Adrenal gland (tissue), 12 donors: ENCODE measurements around the gene RALGAPB. TPM values are rescaled to one million over a fixed set of nuclear protein-coding genes. Genes with fewer than 3 reads are reported as not detected.

Experiments
- DNase-seq, 7 donors: peaks; one replicate each; pipeline ENCODE4 v3.0.0-alpha.2; 2019 to 2020
- H3K27ac ChIP-seq, 5 donors: fragments of 200-600 bp; sonication (generic) in 4 of 5; 1 replicate in 3 of 5; 2 replicates in 2 of 5; pipeline versions ENCODE4 v1.5.1 to v1.8.0; 2016 to 2020; ENCODE audit warnings: mild to moderate bottlenecking in 1 of 5
- H3K27me3 ChIP-seq: fragments of 200-600 bp; 2 replicates; pipeline ENCODE4 v1.8.0; 2021
- H3K36me3 ChIP-seq, 2 donors: fragments of 200-600 bp; replicated peaks in 1 of 2; 1 replicate in 1 of 2; 2 replicates in 1 of 2; pipeline versions ENCODE4 v1.5.1 to v1.8.0; 2018 to 2022
- H3K4me1 ChIP-seq, 2 donors: fragments of 200-600 bp; replicated peaks in 1 of 2; 1 replicate in 1 of 2; 2 replicates in 1 of 2; pipeline versions ENCODE4 v1.5.1 to v1.8.0; 2018 to 2021
- H3K4me3 ChIP-seq, 4 donors: fragments of 200-600 bp; sonication (generic) in 3 of 4; one replicate each; pipeline ENCODE4 v1.5.1; 2016 to 2018
- H3K9me3 ChIP-seq, 3 donors: fragments of 200-600 bp; sonication (generic) in 1 of 3; replicated peaks in 1 of 3; 1 replicate in 2 of 3; 2 replicates in 1 of 3; pipeline versions ENCODE4 v1.5.1 to v1.8.0; 2016 to 2021
- POLR2A ChIP-seq, 2 donors: fragments of 450-650 bp; IDR thresholded peaks; one replicate each; pipeline ENCODE4 v1.6.1; 2017; ENCODE audit warnings: antibody characterized with exemption in 2 of 2, mild to moderate bottlenecking in 2 of 2, moderate library complexity in 1 of 2
- WGBS, 4 donors: extraction: QIAGEN DNeasy Blood & Tissue Kit in 2 of 4; methylation state at CpG; one replicate each; pipeline versions ENCODE4 v1.1.5 to v1.1.7; 2013 to 2017; 5-methylcytosine and 5-hydroxymethylcytosine counted together
- intact Hi-C, 2 donors: fragments of 100-400 bp; cut with DNase I; formaldehyde crosslinking; loops; one replicate each; pipeline versions ENCODE4 v1.14.1 to v1.15.0; 2022 to 2023
- polyA plus RNA-seq, 3 donors: library from polyadenylated mRNA; stranded (reverse); fragments of 200-250 nt in 2 of 3; fragments of 350-450 nt in 1 of 3; fragmentation: Illumina TruSeq in 1 of 3; extraction: RNeasy Lipid Tissue Mini Kit (QIAGEN cat#74804) in 1 of 3; gene quantifications; one replicate each; pipeline ENCODE4 v1.2.3, GENCODE V29; 2013 to 2014
- total RNA-seq, 9 donors: library from RNA; depleted of rRNA in 4 of 9; stranded (reverse); fragments of >200 nt in 4 of 9; fragments of 120-200 nt in 1 of 9; fragmentation: NEBNext Ultra II Directional in 1 of 9; extraction: Animal tissue kit (Norgen Biotek cat#: 25700) in 1 of 9; gene quantifications; one replicate each; pipeline versions ENCODE4 v1.1.0 to v1.2.4, GENCODE V29; 2013 to 2023
- TF ChIP-seq, protein P1 (sequence below), 6 experiments: fragments of 450-650 bp in 4 of 6; fragments of 200-600 bp in 2 of 6; sonication (generic) in 1 of 6; IDR thresholded peaks; 1 replicate in 5 of 6; 2 replicates in 1 of 6; pipeline versions ENCODE4 v1.5.1 to v1.8.0; 2016 to 2021; ENCODE audit warnings: antibody characterized with exemption in 6 of 6, mild to moderate bottlenecking in 2 of 6, moderate library complexity in 1 of 6
- donor health status: healthy with polysubstance abuse.
- donor health status: Bipolar disorder and iron deficiency.
- donor health status: DM: yes; HTN: yes; CAD: no.
- donor health status: DM: no; HTN: no; CAD: no.
- donor health status: DM: no; HTN: no; CAD: no.
- donor health status: DM: yes; HTN: yes; CAD: no.

Gene RALGAPB
- total and polyA plus RNA-seq, 12 donors = 11.7 to 44.7 (median 31.7) TPM

GRCh38 chr20:38584099-38584763, 111.6 kb downstream of the RALGAPB start:
- no peak for TF ChIP-seq POLR2A (IDR thresholded peaks at IDR 0.05)
- TF ChIP-seq, protein P1, sequence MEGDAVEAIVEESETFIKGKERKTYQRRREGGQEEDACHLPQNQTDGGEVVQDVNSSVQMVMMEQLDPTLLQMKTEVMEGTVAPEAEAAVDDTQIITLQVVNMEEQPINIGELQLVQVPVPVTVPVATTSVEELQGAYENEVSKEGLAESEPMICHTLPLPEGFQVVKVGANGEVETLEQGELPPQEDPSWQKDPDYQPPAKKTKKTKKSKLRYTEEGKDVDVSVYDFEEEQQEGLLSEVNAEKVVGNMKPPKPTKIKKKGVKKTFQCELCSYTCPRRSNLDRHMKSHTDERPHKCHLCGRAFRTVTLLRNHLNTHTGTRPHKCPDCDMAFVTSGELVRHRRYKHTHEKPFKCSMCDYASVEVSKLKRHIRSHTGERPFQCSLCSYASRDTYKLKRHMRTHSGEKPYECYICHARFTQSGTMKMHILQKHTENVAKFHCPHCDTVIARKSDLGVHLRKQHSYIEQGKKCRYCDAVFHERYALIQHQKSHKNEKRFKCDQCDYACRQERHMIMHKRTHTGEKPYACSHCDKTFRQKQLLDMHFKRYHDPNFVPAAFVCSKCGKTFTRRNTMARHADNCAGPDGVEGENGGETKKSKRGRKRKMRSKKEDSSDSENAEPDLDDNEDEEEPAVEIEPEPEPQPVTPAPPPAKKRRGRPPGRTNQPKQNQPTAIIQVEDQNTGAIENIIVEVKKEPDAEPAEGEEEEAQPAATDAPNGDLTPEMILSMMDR (IDR thresholded peaks at IDR 0.05) = no peak
- DNase-seq = no peak
- intact Hi-C loops = no loop called here
- H3K27me3 ChIP-seq = no peaks in the 10 kb centered on the region
- H3K4me3 ChIP-seq = no peak overlapping the region
- no peaks in the 10 kb centered on the region for H3K36me3 ChIP-seq
- WGBS, 4 donors = 40 to 57% (median 55%) methylated on average over 7 of the region's 7 CpGs
- H3K9me3 ChIP-seq = no peaks in the 10 kb centered on the region
- H3K27ac ChIP-seq = no peak overlapping the region
- no peaks in the 10 kb centered on the region for H3K4me1 ChIP-seq

DNA sequence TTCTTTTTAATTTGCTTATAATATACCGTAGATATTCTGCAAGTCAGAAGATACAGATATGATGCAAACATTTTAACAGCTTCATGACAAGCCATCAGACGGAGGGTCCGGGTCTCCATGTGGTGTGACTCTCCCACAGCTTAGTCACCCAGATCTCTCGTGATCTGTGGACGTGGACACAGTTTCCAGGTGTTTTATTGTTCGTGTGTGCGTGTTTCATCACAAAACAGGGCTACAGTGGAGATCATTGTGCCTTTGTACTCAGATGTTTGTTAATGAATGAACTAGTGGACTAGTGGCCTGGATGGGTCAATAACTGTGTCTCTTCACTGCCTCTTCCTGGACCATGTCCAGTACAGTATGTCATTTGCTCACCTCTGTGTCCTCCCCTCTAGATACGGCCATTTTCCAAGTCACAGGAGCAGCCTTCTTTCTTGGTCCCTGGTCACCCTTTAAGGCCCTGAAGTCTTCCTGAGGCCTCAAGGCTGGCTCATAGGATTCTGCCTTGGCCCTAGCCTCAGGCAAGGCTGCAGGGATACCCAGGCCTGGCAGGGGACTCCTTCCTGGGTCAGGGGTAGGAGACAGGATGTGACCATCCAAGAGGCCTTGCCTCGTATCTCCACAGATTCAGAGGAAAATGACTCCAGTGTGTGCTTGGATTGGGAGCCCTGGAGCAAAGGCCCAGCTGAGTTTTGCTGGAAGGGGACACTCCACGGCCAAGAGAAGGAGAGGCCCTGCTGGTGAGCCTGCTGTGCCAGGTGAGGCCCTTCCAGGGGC, 112.9 kb downstream of the RALGAPB start:
- H3K9me3 ChIP-seq = no peaks in the 10 kb centered on the region

GRCh38 chr20:38586181-38586525, 113.5 kb downstream of the RALGAPB start:
- no peaks in the 10 kb centered on the region for H3K36me3 ChIP-seq
- H3K4me1 ChIP-seq = no peaks in the 10 kb centered on the region
- no peak overlapping the region for H3K27ac ChIP-seq
- H3K27me3 ChIP-seq = no peaks in the 10 kb centered on the region
- 73 to 86% (median 75%) methylated on average over 2 to 3 of the region's 3 CpGs for WGBS, 4 donors
- DNase-seq = no peak
- no peak for TF ChIP-seq POLR2A (IDR thresholded peaks at IDR 0.05)
- TF ChIP-seq, protein P1 (IDR thresholded peaks at IDR 0.05) = no peak
- H3K4me3 ChIP-seq = no peak overlapping the region
- H3K9me3 ChIP-seq = no peaks in the 10 kb centered on the region
- intact Hi-C loops = no loop called here

More for the DNA sequence above, 112.9 kb downstream of the RALGAPB start:
- 72 to 81% (median 76%) methylated on average over 9 to 10 of the region's 10 CpGs for WGBS, 4 donors
- Histone ChIP-seq H3K36me3 (no peaks in the 10 kb centered on the region), H3K4me3 (no peak overlapping the region), H3K4me1 (no peaks in the 10 kb centered on the region), H3K27ac (no peak overlapping the region), H3K27me3 (no peaks in the 10 kb centered on the region)
- no peak for DNase-seq
- intact Hi-C loops = no loop called here
- TF ChIP-seq, protein P1 (IDR thresholded peaks at IDR 0.05) = no peak
- no peak for TF ChIP-seq POLR2A (IDR thresholded peaks at IDR 0.05)

GRCh38 chr20:38588303-38588702, 115.7 kb downstream of the RALGAPB start:
- TF ChIP-seq POLR2A (IDR thresholded peaks at IDR 0.05) = no peak
- TF ChIP-seq, protein P1 (IDR thresholded peaks at IDR 0.05) = no peak
- Histone ChIP-seq H3K27ac (no peak overlapping the region), H3K4me3 (no peak overlapping the region), H3K9me3 (no peaks in the 10 kb centered on the region), H3K36me3 (no peaks in the 10 kb centered on the region), H3K27me3 (no peaks in the 10 kb centered on the region), H3K4me1 (no peaks in the 10 kb centered on the region)
- DNase-seq = no peak
- intact Hi-C loops = no loop called here
- 67 to 92% (median 89%) methylated on average over 5 to 6 of the region's 6 CpGs for WGBS, 4 donors
